ENCODE data around the gene PRKCE.

PRKCE gene

GRCh38 chr2:46074501-46074900 lies 423.0 kb downstream of the PRKCE start:
- no peak overlapping the region for H3K9ac ChIP-seq (ENCODE audit: low read length)
- no peaks in the 10 kb centered on the region for H3K36me3 ChIP-seq (ENCODE audit: control insufficient read depth, low read depth, low read length)

DNA sequence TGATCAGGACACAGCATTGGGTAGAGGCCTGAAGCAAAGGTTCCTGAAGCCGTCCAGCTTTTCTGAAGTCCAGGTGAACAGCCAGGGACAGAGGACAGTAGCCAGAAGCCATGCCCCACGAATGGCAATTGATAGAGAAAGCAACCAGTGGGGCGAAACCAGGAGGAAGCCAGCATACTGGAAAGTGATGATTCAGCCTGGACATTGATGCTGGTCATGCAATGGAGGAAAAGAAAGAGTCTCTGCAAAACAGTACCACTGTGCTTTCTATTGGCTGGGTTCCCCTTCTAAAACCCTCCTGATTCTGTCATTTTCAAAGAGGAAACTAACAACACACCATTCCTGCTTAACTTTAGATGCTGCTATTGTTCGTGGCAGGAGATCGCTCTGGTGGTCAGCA lies 424.4 kb downstream of the PRKCE start:
- H3K4me1 ChIP-seq (ENCODE audit: control insufficient read depth, low read depth, low read length), result no peaks in the 10 kb centered on the region
- H3K9me3 ChIP-seq (ENCODE audit: control insufficient read depth, low read depth, low read length), result no peaks in the 10 kb centered on the region
- H3K9ac ChIP-seq (ENCODE audit: low read length), result no peak overlapping the region
- H3K27me3 ChIP-seq (ENCODE audit: control insufficient read depth, insufficient read depth, low read length), result no peaks in the 10 kb centered on the region
- no peak overlapping the region for H3K4me3 ChIP-seq (ENCODE audit: low read length)
- H3K36me3 ChIP-seq (ENCODE audit: control insufficient read depth, low read depth, low read length), result no peaks in the 10 kb centered on the region
- H3K27ac ChIP-seq (ENCODE audit: low read length), result no peak overlapping the region

More at GRCh38 chr2:46074501-46074900, 423.0 kb downstream of the PRKCE start:
- no peak overlapping the region for H3K27ac ChIP-seq (ENCODE audit: low read length)
- no peaks in the 10 kb centered on the region for H3K9me3 ChIP-seq (ENCODE audit: control insufficient read depth, low read depth, low read length)
- H3K4me3 ChIP-seq (ENCODE audit: low read length), result no peak overlapping the region
- H3K4me1 ChIP-seq (ENCODE audit: control insufficient read depth, low read depth, low read length), result no peaks in the 10 kb centered on the region
- H3K27me3 ChIP-seq (ENCODE audit: control insufficient read depth, insufficient read depth, low read length), result no peaks in the 10 kb centered on the region

- no peak overlapping the region for H3K4me3 ChIP-seq (ENCODE audit: low read length)
- no peak overlapping the region for H3K27ac ChIP-seq (ENCODE audit: low read length)
- no peaks in the 10 kb centered on the region for H3K9me3 ChIP-seq (ENCODE audit: control insufficient read depth, low read depth, low read length)
- no peaks in the 10 kb centered on the region for H3K4me1 ChIP-seq (ENCODE audit: control insufficient read depth, low read depth, low read length)
- no peaks in the 10 kb centered on the region for H3K36me3 ChIP-seq (ENCODE audit: control insufficient read depth, low read depth, low read length)
- no peak overlapping the region for H3K9ac ChIP-seq (ENCODE audit: low read length)
- H3K27me3 ChIP-seq (ENCODE audit: control insufficient read depth, insufficient read depth, low read length), result no peaks in the 10 kb centered on the region
These were observed 424.8 kb downstream of the PRKCE start for GRCh38 chr2:46076251-46076650.

DNA sequence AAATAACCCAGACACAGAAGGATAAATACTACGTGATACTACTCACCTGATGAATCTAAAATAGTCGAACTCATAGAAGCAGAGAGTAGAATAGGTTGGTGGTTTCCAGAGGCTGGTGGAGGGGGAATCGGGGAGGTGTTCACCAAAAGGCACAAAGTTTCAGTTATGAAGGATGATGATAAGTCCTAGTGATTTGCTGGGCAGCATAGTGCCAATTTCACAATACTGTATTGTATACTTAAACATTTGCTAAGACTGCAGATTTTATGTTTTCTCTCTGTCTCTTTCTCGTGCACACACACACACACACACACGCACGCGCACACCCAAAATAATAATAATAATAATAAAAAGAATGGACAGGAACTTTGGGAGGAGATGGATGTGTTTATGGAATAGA lies 425.4 kb downstream of the PRKCE start:
- Histone ChIP-seq H3K9ac (ENCODE audit: low read length) (no peak overlapping the region), H3K9me3 (ENCODE audit: control insufficient read depth, low read depth, low read length) (no peaks in the 10 kb centered on the region), H3K4me3 (ENCODE audit: low read length) (no peak overlapping the region), H3K27me3 (ENCODE audit: control insufficient read depth, insufficient read depth, low read length) (no peaks in the 10 kb centered on the region), H3K27ac (ENCODE audit: low read length) (no peak overlapping the region), H3K36me3 (ENCODE audit: control insufficient read depth, low read depth, low read length) (no peaks in the 10 kb centered on the region), H3K4me1 (ENCODE audit: control insufficient read depth, low read depth, low read length) (no peaks in the 10 kb centered on the region)

DNA sequence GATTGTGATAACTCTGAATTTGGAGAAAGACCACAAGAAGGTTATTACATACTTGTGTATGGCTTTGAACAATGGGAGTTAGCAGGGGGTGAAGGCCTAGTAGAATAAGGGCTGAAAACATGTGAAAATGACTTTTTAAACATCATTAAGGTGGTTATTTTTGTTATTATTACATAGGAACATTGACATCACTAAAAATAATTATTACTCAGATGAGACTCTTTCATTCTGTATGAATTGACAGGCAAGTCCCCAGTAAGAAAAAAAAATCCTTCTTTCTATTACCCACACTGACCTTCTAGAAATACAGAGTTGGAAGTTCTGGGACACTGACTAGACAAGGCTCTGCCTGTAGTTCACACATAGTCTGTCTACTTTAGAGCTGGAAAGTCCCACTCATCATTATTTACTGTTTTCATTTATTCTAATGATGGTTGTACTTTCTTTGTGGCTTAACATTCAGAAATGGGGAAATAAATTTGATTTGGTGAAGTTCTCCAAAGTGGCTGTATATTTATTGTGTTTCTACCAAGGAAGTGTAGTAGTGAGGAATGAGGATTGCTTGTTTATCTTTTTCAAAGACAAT lies 426.1 kb downstream of the PRKCE start:
- Histone ChIP-seq H3K4me3 (ENCODE audit: low read length) (no peak overlapping the region), H3K4me1 (ENCODE audit: control insufficient read depth, low read depth, low read length) (no peaks in the 10 kb centered on the region), H3K27ac (ENCODE audit: low read length) (no peak overlapping the region), H3K36me3 (ENCODE audit: control insufficient read depth, low read depth, low read length) (no peaks in the 10 kb centered on the region), H3K9ac (ENCODE audit: low read length) (no peak overlapping the region), H3K9me3 (ENCODE audit: control insufficient read depth, low read depth, low read length) (no peaks in the 10 kb centered on the region), H3K27me3 (ENCODE audit: control insufficient read depth, insufficient read depth, low read length) (no peaks in the 10 kb centered on the region)

GRCh38 chr2:46079985-46080560 lies 428.6 kb downstream of the PRKCE start:
- H3K36me3 ChIP-seq (ENCODE audit: control insufficient read depth, low read depth, low read length), result no peaks in the 10 kb centered on the region
- H3K9ac ChIP-seq (ENCODE audit: low read length), result no peak overlapping the region
- no peaks in the 10 kb centered on the region for H3K9me3 ChIP-seq (ENCODE audit: control insufficient read depth, low read depth, low read length)
- no peaks in the 10 kb centered on the region for H3K27me3 ChIP-seq (ENCODE audit: control insufficient read depth, insufficient read depth, low read length)
- no peaks in the 10 kb centered on the region for H3K4me1 ChIP-seq (ENCODE audit: control insufficient read depth, low read depth, low read length)
- H3K27ac ChIP-seq (ENCODE audit: low read length), result no peak overlapping the region
- no peak overlapping the region for H3K4me3 ChIP-seq (ENCODE audit: low read length)

GRCh38 chr2:46082531-46083485 lies 431.3 kb downstream of the PRKCE start:
- Histone ChIP-seq H3K4me1 (ENCODE audit: control insufficient read depth, low read depth, low read length) (no peaks in the 10 kb centered on the region), H3K27ac (ENCODE audit: low read length) (no peak overlapping the region), H3K9me3 (ENCODE audit: control insufficient read depth, low read depth, low read length) (no peaks in the 10 kb centered on the region), H3K4me3 (ENCODE audit: low read length) (no peak overlapping the region), H3K36me3 (ENCODE audit: control insufficient read depth, low read depth, low read length) (no peaks in the 10 kb centered on the region), H3K27me3 (ENCODE audit: control insufficient read depth, insufficient read depth, low read length) (no peaks in the 10 kb centered on the region), H3K9ac (ENCODE audit: low read length) (no peak overlapping the region)

GRCh38 chr2:46086578-46087070 lies 435.1 kb downstream of the PRKCE start:
- Histone ChIP-seq H3K9ac (ENCODE audit: low read length) (no peak overlapping the region), H3K27me3 (ENCODE audit: control insufficient read depth, insufficient read depth, low read length) (no peaks in the 10 kb centered on the region), H3K4me3 (ENCODE audit: low read length) (no peak overlapping the region), H3K27ac (ENCODE audit: low read length) (no peak overlapping the region), H3K9me3 (ENCODE audit: control insufficient read depth, low read depth, low read length) (no peaks in the 10 kb centered on the region), H3K4me1 (ENCODE audit: control insufficient read depth, low read depth, low read length) (peaks cover 3% of the 10 kb centered on the region), H3K36me3 (ENCODE audit: control insufficient read depth, low read depth, low read length) (no peaks in the 10 kb centered on the region)

- H3K9me3 ChIP-seq (ENCODE audit: control insufficient read depth, low read depth, low read length), result no peaks in the 10 kb centered on the region
- H3K4me3 ChIP-seq (ENCODE audit: low read length), result no peak overlapping the region
- H3K27ac ChIP-seq (ENCODE audit: low read length), result no peak overlapping the region
- H3K36me3 ChIP-seq (ENCODE audit: control insufficient read depth, low read depth, low read length), result no peaks in the 10 kb centered on the region
- no peaks in the 10 kb centered on the region for H3K27me3 ChIP-seq (ENCODE audit: control insufficient read depth, insufficient read depth, low read length)
- peaks cover 3% of the 10 kb centered on the region for H3K4me1 ChIP-seq (ENCODE audit: control insufficient read depth, low read depth, low read length)
- H3K9ac ChIP-seq (ENCODE audit: low read length), result no peak overlapping the region
These were observed 436.0 kb downstream of the PRKCE start for GRCh38 chr2:46087492-46087891.

- no peaks in the 10 kb centered on the region for H3K9me3 ChIP-seq (ENCODE audit: control insufficient read depth, low read depth, low read length)
- no peaks in the 10 kb centered on the region for H3K27me3 ChIP-seq (ENCODE audit: control insufficient read depth, insufficient read depth, low read length)
- H3K4me3 ChIP-seq (ENCODE audit: low read length), result no peak overlapping the region
- H3K4me1 ChIP-seq (ENCODE audit: control insufficient read depth, low read depth, low read length), result peaks cover 3% of the 10 kb centered on the region
- H3K36me3 ChIP-seq (ENCODE audit: control insufficient read depth, low read depth, low read length), result no peaks in the 10 kb centered on the region
- H3K27ac ChIP-seq (ENCODE audit: low read length), result no peak overlapping the region
- no peak overlapping the region for H3K9ac ChIP-seq (ENCODE audit: low read length)
These were observed 439.5 kb downstream of the PRKCE start for GRCh38 chr2:46091004-46091403.

- Histone ChIP-seq H3K9me3 (ENCODE audit: control insufficient read depth, low read depth, low read length) (no peaks in the 10 kb centered on the region), H3K27me3 (ENCODE audit: control insufficient read depth, insufficient read depth, low read length) (no peaks in the 10 kb centered on the region), H3K4me1 (ENCODE audit: control insufficient read depth, low read depth, low read length) (peaks cover 3% of the 10 kb centered on the region), H3K36me3 (ENCODE audit: control insufficient read depth, low read depth, low read length) (no peaks in the 10 kb centered on the region), H3K27ac (ENCODE audit: low read length) (no peak overlapping the region), H3K9ac (ENCODE audit: low read length) (no peak overlapping the region), H3K4me3 (ENCODE audit: low read length) (no peak overlapping the region)
These were observed 440.6 kb downstream of the PRKCE start for GRCh38 chr2:46091961-46092667.

Data from iPS-18a (cell line).